HepG2 (cell line): ENCODE results near the gene TCF23. TPM values are rescaled to one million over a fixed set of nuclear protein-coding genes. Genes with fewer than 3 reads are reported as not detected.

ENCODE experiments used
- CEBPG ChIP-seq: IDR thresholded peaks from 2 replicates; pipeline ENCODE4 v1.6.1; 2016
- CHD4 ChIP-seq: fragments of 200-600 bp; sonication (generic); IDR thresholded peaks from 2 replicates; pipeline ENCODE4 v1.7.0; 2017; ENCODE audit warnings: mild to moderate bottlenecking, low read length, borderline replicate concordance
- EP300 ChIP-seq, 3 experiments: sonication (generic) in 1 of 3; formaldehyde crosslinking in 1 of 3; IDR thresholded peaks; 2 replicates each; pipeline versions ENCODE4 v1.5.1 to v1.6.1; 2011 to 2020; ENCODE audit warnings: low read depth in 2 of 3, low read length in 2 of 3, borderline replicate concordance in 1 of 3, improper control_type of control experiment in 1 of 3, mild to moderate bottlenecking in 1 of 3, missing genetic modification reagents in 1 of 3, moderate library complexity in 1 of 3
- FOXA3 ChIP-seq: IDR thresholded peaks from 2 replicates; pipeline ENCODE4 v1.6.1; 2016; ENCODE audit warnings: missing genetic modification reagents, missing compliant biosample characterization
- GABPA ChIP-seq, 2 experiments: IDR thresholded peaks; 2 replicates each; pipeline ENCODE4 v1.6.1; 2011 to 2016; ENCODE audit warnings: low read depth in 2 of 2, low read length in 1 of 2, missing biosample characterization in 1 of 2, missing genetic modification characterization in 1 of 2
- GLMP ChIP-seq: sonication (generic); formaldehyde crosslinking; IDR thresholded peaks from 2 replicates; pipeline ENCODE4 v1.9.0; 2021; ENCODE audit warnings: missing genetic modification reagents, mild to moderate bottlenecking, borderline replicate concordance
- HHEX ChIP-seq: IDR thresholded peaks from 2 replicates; pipeline ENCODE4 v1.6.1; 2016; ENCODE audit warnings: control low read depth
- HOXD1 ChIP-seq: sonication (generic); formaldehyde crosslinking; IDR thresholded peaks from 2 replicates; pipeline ENCODE4 v1.5.0; 2020; ENCODE audit warnings: missing genetic modification reagents
- KLF16 ChIP-seq, 2 experiments: sonication (generic) in 1 of 2; formaldehyde crosslinking in 1 of 2; IDR thresholded peaks; 2 replicates each; pipeline versions ENCODE4 v1.6.1 to v1.8.0; 2016 to 2023; ENCODE audit warnings: missing genetic modification reagents in 2 of 2, missing compliant biosample characterization in 1 of 2
- MIER3 ChIP-seq: IDR thresholded peaks from 2 replicates; pipeline ENCODE4 v1.6.1; 2016; ENCODE audit warnings: missing compliant biosample characterization, borderline replicate concordance
- NR0B2 ChIP-seq: sonication (generic); formaldehyde crosslinking; IDR thresholded peaks from 2 replicates; pipeline ENCODE4 v1.4.0; 2020; ENCODE audit warnings: mild to moderate bottlenecking, missing genetic modification reagents
- RARA ChIP-seq: IDR thresholded peaks from 2 replicates; pipeline ENCODE4 v1.6.1; 2016; ENCODE audit warnings: missing genetic modification reagents, missing compliant biosample characterization
- SIN3B ChIP-seq: fragments of 150-350 bp; IDR thresholded peaks from 2 replicates; pipeline ENCODE4 v1.6.1; 2014; ENCODE audit warnings: low read length
- SKIL ChIP-seq: sonication (generic); formaldehyde crosslinking; IDR thresholded peaks from 2 replicates; pipeline ENCODE4 v1.8.0; 2022; ENCODE audit warnings: missing genetic modification reagents, mild to moderate bottlenecking, moderate library complexity, borderline replicate concordance
- SNRNP70 ChIP-seq: fragments of 200-400 bp; formaldehyde crosslinking; IDR thresholded peaks from 2 replicates; pipeline ENCODE4 v1.6.1; 2017; ENCODE audit warnings: mild to moderate bottlenecking, low read depth, low read length, moderate library complexity
- SYNCRIP ChIP-seq: fragments of 200-400 bp; formaldehyde crosslinking; IDR thresholded peaks from 2 replicates; pipeline ENCODE4 v1.6.1; 2018; ENCODE audit warnings: mild to moderate bottlenecking, low read depth, low read length; ENCODE audit not compliant: insufficient read depth
- TCF12 ChIP-seq, 2 experiments: fragments of 450-650 bp in 1 of 2; sonication (generic) in 1 of 2; formaldehyde crosslinking in 1 of 2; IDR thresholded peaks; 2 replicates each; pipeline versions ENCODE4 v1.6.1 to v1.8.0; 2017 to 2022; ENCODE audit warnings: antibody characterized with exemption in 1 of 2, mild to moderate bottlenecking in 1 of 2, missing genetic modification reagents in 1 of 2, moderate library complexity in 1 of 2
- ZBTB25 ChIP-seq: IDR thresholded peaks from 2 replicates; pipeline ENCODE4 v1.6.1; 2018; ENCODE audit warnings: missing genetic modification reagents
- ZBTB38 ChIP-seq: sonication (generic); formaldehyde crosslinking; IDR thresholded peaks from 2 replicates; pipeline ENCODE4 v1.5.1; 2020; ENCODE audit warnings: mild to moderate bottlenecking, missing genetic modification reagents
- ZBTB44 ChIP-seq: sonication (generic); formaldehyde crosslinking; IDR thresholded peaks from 2 replicates; pipeline ENCODE4 v1.4.0; 2020; ENCODE audit warnings: missing genetic modification reagents
- ZNF225 ChIP-seq: sonication (generic); formaldehyde crosslinking; IDR thresholded peaks from 2 replicates; pipeline ENCODE4 v1.4.0; 2020; ENCODE audit warnings: mild to moderate bottlenecking, missing genetic modification reagents
- ZNF776 ChIP-seq: sonication (generic); formaldehyde crosslinking; IDR thresholded peaks from 2 replicates; pipeline ENCODE4 v1.4.0; 2020; ENCODE audit warnings: mild to moderate bottlenecking, missing genetic modification reagents
- polyA plus RNA-seq, 8 experiments: library from polyadenylated mRNA; depleted of rRNA in 3 of 8; stranded (reverse) in 7 of 8; unstranded in 1 of 8; fragments of >200 nt; fragmentation: Illumina TruSeq in 4 of 8; extraction: Trizol in 4 of 8; gene quantifications; 2 replicates each; pipeline versions ENCODE4 v1.2.1 to v1.2.3, GENCODE V29; 2011 to 2016; ENCODE audit warnings: low read depth in 4 of 8, missing spikeins in 1 of 8, mixed read lengths in 1 of 8; ENCODE audit not compliant: insufficient read depth in 1 of 8
- total RNA-seq, 5 experiments: library from RNA; depleted of rRNA; stranded (reverse); fragments of >200 nt; fragmentation: Illumina TruSeq; extraction: Trizol; gene quantifications; 2 replicates each; pipeline ENCODE4 v1.2.3, GENCODE V29; 2016; ENCODE audit warnings: low read depth in 1 of 5

Gene TCF23
- total and polyA plus RNA-seq, 2 of the 13 experiments (the other 11 are each of a cell fraction or from before 2014, with no cell fraction given), result 0.02 to 1.4 TPM

- peak; percentile 44 to 70; a peak in 1 of 4 replicates for TF ChIP-seq EP300 (IDR thresholded peaks at IDR 0.05; ENCODE audit: low read depth in 2 of 2, low read length in 2 of 2)
- no peak for TF ChIP-seq EP300 (CRISPR knock-in tag; IDR thresholded peaks at IDR 0.05; ENCODE audit: borderline replicate concordance)
- TF ChIP-seq SYNCRIP, result no peak
- TF ChIP-seq GABPA (IDR thresholded peaks at IDR 0.05; ENCODE audit: low read depth, low read length), result no peak
- TF ChIP-seq GABPA (CRISPR knock-in tag; IDR thresholded peaks at IDR 0.05; ENCODE audit: low read depth), result no peak; the same call in 1 of the 2 replicates
- 0 out of 2 replicates have a peak, but pooled peaks have one; percentile 38 for TF ChIP-seq ZBTB38 (CRISPR knock-in tag)
- TF ChIP-seq KLF16 (CRISPR knock-in tag; IDR thresholded peaks at IDR 0.05), result 0 out of 4 replicates have a peak, but pooled peaks of 1 of the 2 experiments have one; percentile 23
- 0 out of 2 replicates have a peak, but pooled peaks have one; percentile 20 for TF ChIP-seq ZBTB25 (CRISPR knock-in tag)
- TF ChIP-seq GLMP, result no peak
- no peak for TF ChIP-seq HOXD1
- TF ChIP-seq RARA (CRISPR knock-in tag), result peak; percentile 63
- peak; percentile 22; the same call in 1 of the 2 replicates for TF ChIP-seq CHD4
- TF ChIP-seq ZNF776, result 0 out of 2 replicates have a peak, but pooled peaks have one; percentile 28
- TF ChIP-seq ZBTB44 (CRISPR knock-in tag), result no peak
- peak; percentile 70 for TF ChIP-seq CEBPG (CRISPR knock-in tag)
- peak; percentile 50; the same call in 1 of the 2 replicates for TF ChIP-seq MIER3
- no peak for TF ChIP-seq SKIL (CRISPR knock-in tag)
- no peak for TF ChIP-seq TCF12 (IDR thresholded peaks at IDR 0.05)
- TF ChIP-seq TCF12 (CRISPR knock-in tag; IDR thresholded peaks at IDR 0.05), result no peak
- no peak for TF ChIP-seq SNRNP70
- TF ChIP-seq HHEX, result no peak
- TF ChIP-seq SIN3B, result no peak
- peak; percentile 52 for TF ChIP-seq FOXA3 (CRISPR knock-in tag)
- TF ChIP-seq ZNF225 (CRISPR knock-in tag), result no peak
- no peak for TF ChIP-seq NR0B2 (CRISPR knock-in tag)
Measured at GRCh38 chr2:27194538-27195354, 45.9 kb downstream of the TCF23 start (continued).
